Ovary (tissue), 3 donors: ENCODE data around the gene LYPD8.

Source experiments
- CTCF ChIP-seq, 3 donors: fragments of 450-650 bp in 2 of 3; fragments of 200-600 bp in 1 of 3; IDR thresholded peaks; one replicate each; pipeline versions ENCODE4 v1.5.1 to v1.8.0; 2016 to 2022; ENCODE audit warnings: antibody characterized with exemption in 3 of 3, mild to moderate bottlenecking in 1 of 3
- POLR2A ChIP-seq: fragments of 450-650 bp; IDR thresholded peaks from one replicate; pipeline ENCODE4 v1.6.1; 2017; ENCODE audit warnings: antibody characterized with exemption, mild to moderate bottlenecking, moderate library complexity
- donor health status: DM: no; HTN: no; CAD: no.

- no peak for TF ChIP-seq CTCF (IDR thresholded peaks at IDR 0.05)
- no peak for TF ChIP-seq POLR2A
These were observed 23.8 kb upstream of the LYPD8 start for GRCh38 chr1:248779350-248779749.
